ENCODE results near the gene GLT8D1. TPM values are rescaled to one million over a fixed set of nuclear protein-coding genes. Genes with fewer than 3 reads are reported as not detected.

Gene GLT8D1
- total and polyA plus RNA-seq, 9 of the 15 experiments (the other 6 are each of a cell fraction or from before 2014, with no cell fraction given): 14.1 to 65.9 (median 33.7) TPM

GRCh38 chr3:52685285-52685708 lies 20.3 kb downstream of the GLT8D1 start (continued):
- TF ChIP-seq RERE (CRISPR knock-in tag; IDR thresholded peaks at IDR 0.05; ENCODE audit: borderline replicate concordance): no peak
- no peak for TF ChIP-seq TAL1 (IDR thresholded peaks at IDR 0.05)
- TF ChIP-seq FOS (IDR thresholded peaks at IDR 0.05; ENCODE audit: extremely low read depth, insufficient read length): no peak
- no peak for TF ChIP-seq SRSF9 (IDR thresholded peaks at IDR 0.05; ENCODE audit: borderline replicate concordance, low read depth, low read length)
- no peak for TF ChIP-seq BCL6 (CRISPR knock-in tag; IDR thresholded peaks at IDR 0.05)
- peak in 1 of 3 experiments; percentile 32 for TF ChIP-seq YY1 (IDR thresholded peaks at IDR 0.05; ENCODE audit: borderline replicate concordance in 1 of 3, control insufficient read depth in 1 of 3, extremely low read depth in 1 of 3, insufficient read depth in 3 of 3, insufficient read length in 1 of 3, insufficient replicate concordance in 2 of 3, low read depth in 1 of 3, low read length in 2 of 3)
- no peak for TF ChIP-seq MCM5 (IDR thresholded peaks at IDR 0.05; ENCODE audit: low read depth)
- no peak for TF ChIP-seq IFI16 (CRISPR knock-in tag; IDR thresholded peaks at IDR 0.05)
- no peak for TF ChIP-seq ZNF224 (CRISPR knock-in tag; IDR thresholded peaks at IDR 0.05)
- TF ChIP-seq RAD51 (IDR thresholded peaks at IDR 0.05; ENCODE audit: borderline replicate concordance, low read depth): no peak
- no peak for TF ChIP-seq MAFF (IDR thresholded peaks at IDR 0.05; ENCODE audit: low read length)
- TF ChIP-seq SMC3 (conservative IDR thresholded peaks at IDR 0.05; ENCODE audit: insufficient read depth, low read depth, low read length): no peak
- TF ChIP-seq HNRNPLL (IDR thresholded peaks at IDR 0.05; ENCODE audit: low read depth, low read length, poor library complexity, severe bottlenecking): no peak
- no peak for TF ChIP-seq CGGBP1 (CRISPR knock-in tag; IDR thresholded peaks at IDR 0.05)
- no peak for TF ChIP-seq MCM7 (IDR thresholded peaks at IDR 0.05)
- TF ChIP-seq CBFB (CRISPR knock-in tag; IDR thresholded peaks at IDR 0.05): no peak
